Measurements from ENCODE around the gene MYO5C.

MYO5C gene

GRCh38 chr15:52282418-52282817 lies 13.2 kb downstream of the MYO5C start:
- DNase-seq (ENCODE audit: low spot score), result no peak
- in situ Hi-C loops (cut with MboI; ENCODE audit: low pct_unique_long_range_greater_than_20kb, low sequenced_read_pairs, unreplicated experiment), result no loop called here
- TF ChIP-seq CTCF (IDR thresholded peaks at IDR 0.05; ENCODE audit: extremely low read depth, insufficient read depth, missing control alignments), result no peak

GRCh38 chr15:52281085-52282035 lies 14.2 kb downstream of the MYO5C start:
- no peak for DNase-seq (ENCODE audit: low spot score)
- in situ Hi-C loops (cut with MboI; ENCODE audit: low pct_unique_long_range_greater_than_20kb, low sequenced_read_pairs, unreplicated experiment), result no loop called here
- TF ChIP-seq CTCF (IDR thresholded peaks at IDR 0.05; ENCODE audit: extremely low read depth, insufficient read depth, missing control alignments), result no peak

GRCh38 chr15:52280326-52281084 lies 15.1 kb downstream of the MYO5C start:
- in situ Hi-C loops (cut with MboI; ENCODE audit: low pct_unique_long_range_greater_than_20kb, low sequenced_read_pairs, unreplicated experiment), result no loop called here
- TF ChIP-seq CTCF (IDR thresholded peaks at IDR 0.05; ENCODE audit: extremely low read depth, insufficient read depth, missing control alignments), result no peak
- DNase-seq (ENCODE audit: low spot score), result no peak

GRCh38 chr15:52278636-52279367 lies 16.8 kb downstream of the MYO5C start:
- no peak for DNase-seq (ENCODE audit: low spot score)
- in situ Hi-C loops (cut with MboI; ENCODE audit: low pct_unique_long_range_greater_than_20kb, low sequenced_read_pairs, unreplicated experiment), result no loop called here
- no peak for TF ChIP-seq CTCF (IDR thresholded peaks at IDR 0.05; ENCODE audit: extremely low read depth, insufficient read depth, missing control alignments)

- in situ Hi-C loops (cut with MboI; ENCODE audit: low pct_unique_long_range_greater_than_20kb, low sequenced_read_pairs, unreplicated experiment), result no loop called here
- no peak for TF ChIP-seq CTCF (IDR thresholded peaks at IDR 0.05; ENCODE audit: extremely low read depth, insufficient read depth, missing control alignments)
- no peak for DNase-seq (ENCODE audit: low spot score)
Measured at GRCh38 chr15:52278135-52278534, 17.5 kb downstream of the MYO5C start.

GRCh38 chr15:52277575-52277974 lies 18.0 kb downstream of the MYO5C start:
- DNase-seq (ENCODE audit: low spot score), result no peak
- in situ Hi-C loops (cut with MboI; ENCODE audit: low pct_unique_long_range_greater_than_20kb, low sequenced_read_pairs, unreplicated experiment), result no loop called here
- TF ChIP-seq CTCF (IDR thresholded peaks at IDR 0.05; ENCODE audit: extremely low read depth, insufficient read depth, missing control alignments), result no peak

Measured in GM13977 (cell line).